GM18505 (cell line): ENCODE results near the gene MGST3.
"Not testable (repeated sequence)": the region's sequence is repeated elsewhere in the genome, so short reads cannot be mapped to it uniquely, and the experiment has no call there.

Experiments used
- ATAC-seq: cut with Tn5 transposase; IDR thresholded peaks from one replicate; pipeline ENCODE4 v1.9.1; 2021; ENCODE audit not compliant: unreplicated experiment
- POLR2A ChIP-seq: IDR thresholded peaks from 4 replicates; pipeline ENCODE4 v1.6.1; 2011; ENCODE audit warnings: borderline replicate concordance; ENCODE audit not compliant: insufficient read depth, insufficient read length; ENCODE audit errors: extremely low read depth

Gene MGST3

GRCh38 chr1:165686121-165686970 is 55.3 kb downstream of the MGST3 start:
- no peak for TF ChIP-seq POLR2A
- peak; percentile 63 for ATAC-seq

GRCh38 chr1:165686971-165687433 is 56.0 kb downstream of the MGST3 start:
- TF ChIP-seq POLR2A: no peak
- peak; percentile 33 for ATAC-seq

GRCh38 chr1:165688046-165688445 is 57.0 kb downstream of the MGST3 start:
- no peak for TF ChIP-seq POLR2A
- ATAC-seq: no peak

GRCh38 chr1:165695031-165695430 is 64.0 kb downstream of the MGST3 start:
- ATAC-seq: no peak
- no peak for TF ChIP-seq POLR2A

DNA sequence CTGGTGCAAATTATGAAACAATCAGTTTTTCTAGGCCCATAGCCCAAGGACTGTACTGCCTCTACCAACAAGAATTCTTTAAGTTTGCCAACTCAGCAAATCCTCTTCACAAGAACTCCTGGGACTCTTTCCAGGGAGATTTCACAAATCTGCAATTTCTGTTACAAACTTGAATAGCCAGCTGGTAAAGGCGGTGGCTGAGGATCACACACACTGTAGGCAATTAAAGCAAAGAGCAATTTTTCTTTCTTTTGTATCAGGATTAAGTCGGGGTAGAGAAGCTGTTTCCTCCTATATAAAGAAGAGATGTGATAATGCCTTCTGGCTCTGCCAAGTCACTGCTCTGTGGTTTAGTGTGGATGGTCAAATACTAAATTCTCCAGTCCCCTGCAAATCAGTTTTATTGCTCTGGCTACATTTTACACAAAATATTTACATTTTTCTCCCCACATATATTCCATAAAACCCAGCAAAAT is 65.6 kb downstream of the MGST3 start:
- TF ChIP-seq POLR2A: no peak
- no peak for ATAC-seq

GRCh38 chr1:165697491-165697880 is 66.5 kb downstream of the MGST3 start:
- no peak for ATAC-seq
- no peak for TF ChIP-seq POLR2A

DNA sequence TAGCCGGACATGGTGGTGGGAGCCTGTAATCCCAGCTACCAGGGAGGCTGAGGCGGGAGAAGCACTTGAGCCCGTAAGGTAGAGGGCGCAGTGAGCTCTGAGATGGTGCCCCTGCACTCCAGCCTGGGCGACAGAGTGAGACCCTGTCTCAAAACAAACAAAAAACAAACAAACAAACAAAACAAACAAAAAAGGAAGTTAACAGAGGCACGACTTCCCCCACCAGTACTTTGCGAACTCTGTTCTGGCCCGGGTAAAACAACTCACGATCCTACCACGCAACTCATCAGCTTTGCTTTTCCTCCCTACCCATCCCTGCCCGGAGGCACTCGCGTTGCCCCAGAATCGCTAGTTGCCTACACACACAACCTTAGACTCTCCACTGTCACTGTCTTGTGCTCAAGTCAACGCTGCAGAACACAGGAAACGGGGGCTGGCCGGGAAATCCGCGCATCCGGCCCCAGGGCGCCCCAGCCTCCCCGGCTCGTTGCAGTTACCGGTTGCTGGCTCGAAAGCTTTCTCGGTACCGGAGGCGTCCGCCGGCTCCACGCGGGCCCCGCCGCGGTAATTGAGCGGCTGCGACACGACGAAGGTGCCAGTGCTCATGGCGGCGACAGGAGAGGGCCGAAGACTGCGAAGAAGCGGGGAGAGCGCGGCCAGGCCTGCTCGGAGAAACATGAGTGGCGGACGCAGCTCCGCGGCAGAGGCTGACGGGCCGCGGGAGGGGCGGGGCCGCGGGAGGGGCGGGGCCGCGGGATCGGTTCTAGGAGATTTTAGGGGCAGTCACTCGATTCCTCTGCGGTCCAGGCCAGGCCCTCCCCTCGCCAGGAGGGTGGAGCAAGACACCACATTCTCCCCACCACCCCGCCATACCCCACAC is 67.1 kb downstream of the MGST3 start, which contains the start of gene ALDH9A1:
Gene ALDH9A1 (minus strand): TSS at position 682 of the 880 bp plus-strand sequence. CDS start 4 bp downstream, at position 678.
- peak; percentile 94 for ATAC-seq
- TF ChIP-seq POLR2A: peak; percentile 94

GRCh38 chr1:165698761-165699052 is 67.7 kb downstream of the MGST3 start:
- peak; percentile 6 for ATAC-seq
- no peak for TF ChIP-seq POLR2A

DNA sequence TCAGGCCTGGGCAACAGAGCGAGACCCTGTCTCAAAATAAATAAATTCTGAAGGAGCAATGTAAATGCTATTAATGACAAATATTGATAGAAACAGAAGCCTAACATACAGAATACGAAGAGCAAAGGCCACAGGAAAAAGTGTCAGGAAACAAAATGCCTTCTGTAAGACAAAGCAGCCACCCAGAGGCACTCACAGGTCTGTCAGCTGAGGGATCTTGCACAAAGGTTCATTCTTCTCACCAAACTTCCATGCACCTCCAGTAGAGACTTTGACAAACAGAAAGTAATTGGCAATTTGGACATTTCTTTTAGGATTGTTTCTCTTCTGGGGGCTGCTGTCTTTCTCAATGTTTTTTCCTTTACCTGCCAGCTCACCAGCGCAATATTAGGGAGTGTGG is 68.5 kb downstream of the MGST3 start:
- TF ChIP-seq POLR2A: no peak
- ATAC-seq: no peak

GRCh38 chr1:165701922-165702321 is 70.9 kb downstream of the MGST3 start:
- not testable (repeated sequence) for ATAC-seq

GRCh38 chr1:165703648-165704047 is 72.6 kb downstream of the MGST3 start:
- TF ChIP-seq POLR2A: no peak
- ATAC-seq: no peak
